Measurements from ENCODE around the gene MAMDC4.

- TF ChIP-seq CTCF (IDR thresholded peaks at IDR 0.05) (no peak), POLR2A (IDR thresholded peaks at IDR 0.05) (no peak)
Measured at GRCh38 chr9:136885950-136886578, 33.9 kb downstream of the MAMDC4 start, which contains the start of gene TRAF2.

Measured in adrenal gland (tissue), 5 donors.